Measurements from ENCODE around the gene SORT1. TPM values are rescaled to one million over a fixed set of nuclear protein-coding genes. Genes with fewer than 3 reads are reported as not detected.

SORT1 gene
- polyA plus RNA-seq, 1 donor from 2014 or later = 33.3 TPM

DNA sequence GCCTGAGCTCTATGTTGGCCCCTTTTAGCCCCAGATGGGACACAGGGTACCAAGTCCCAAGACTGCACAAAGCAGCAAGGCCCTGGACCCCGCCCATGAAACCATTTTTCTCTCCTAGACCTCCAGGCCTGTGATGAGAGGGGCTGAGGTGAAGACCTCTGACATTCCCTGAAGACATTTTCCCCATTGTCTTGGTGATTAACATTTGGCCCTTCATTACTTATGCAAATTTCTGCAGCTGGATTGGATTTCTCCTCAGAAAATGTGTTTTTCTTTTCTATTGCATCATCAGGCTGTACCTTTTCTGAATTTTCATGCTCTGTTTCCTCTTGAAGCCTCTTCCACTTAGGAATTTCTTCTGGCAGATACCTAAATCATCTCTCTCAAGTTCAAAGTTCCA, 36.8 kb upstream of the SORT1 start:
- Histone ChIP-seq H3F3A (ENCODE audit: insufficient read depth, low read length, poor library complexity, severe bottlenecking) (no peaks in the 10 kb centered on the region), H3K27ac (ENCODE audit: low read length) (no peak overlapping the region), H4K20me1 (ENCODE audit: insufficient read depth) (no peaks in the 10 kb centered on the region), H3K9ac (ENCODE audit: low read length) (no peak overlapping the region), H3K79me2 (replicated peaks; ENCODE audit: insufficient read depth, low read length) (no peaks in the 10 kb centered on the region), H3K4me3 (ENCODE audit: low read length) (no peak overlapping the region), H2AFZ (ENCODE audit: low read depth, low read length) (no peak overlapping the region), H3K36me3 (ENCODE audit: insufficient read depth, low read length) (no peaks in the 10 kb centered on the region), H3K9me2 (ENCODE audit: insufficient read depth, low read length) (no peaks in the 10 kb centered on the region), H3K4me2 (ENCODE audit: low read length) (no peak overlapping the region), H3K9me3 (ENCODE audit: low read length) (no peaks in the 10 kb centered on the region), H3K27me3 (ENCODE audit: insufficient read depth, low read depth, low read length) (no peaks in the 10 kb centered on the region)
- TF ChIP-seq SMC3 (conservative IDR thresholded peaks at IDR 0.05; ENCODE audit: poor library complexity) = no peak
- no peak for TF ChIP-seq POLR2AphosphoS5 (IDR thresholded peaks at IDR 0.05)
- TF ChIP-seq RAD21 (conservative IDR thresholded peaks at IDR 0.05) = no peak
- TF ChIP-seq EZH2 (IDR thresholded peaks at IDR 0.05; ENCODE audit: borderline replicate concordance, insufficient read depth, low read length, poor library complexity, severe bottlenecking) = no peak
- TF ChIP-seq, protein P1, sequence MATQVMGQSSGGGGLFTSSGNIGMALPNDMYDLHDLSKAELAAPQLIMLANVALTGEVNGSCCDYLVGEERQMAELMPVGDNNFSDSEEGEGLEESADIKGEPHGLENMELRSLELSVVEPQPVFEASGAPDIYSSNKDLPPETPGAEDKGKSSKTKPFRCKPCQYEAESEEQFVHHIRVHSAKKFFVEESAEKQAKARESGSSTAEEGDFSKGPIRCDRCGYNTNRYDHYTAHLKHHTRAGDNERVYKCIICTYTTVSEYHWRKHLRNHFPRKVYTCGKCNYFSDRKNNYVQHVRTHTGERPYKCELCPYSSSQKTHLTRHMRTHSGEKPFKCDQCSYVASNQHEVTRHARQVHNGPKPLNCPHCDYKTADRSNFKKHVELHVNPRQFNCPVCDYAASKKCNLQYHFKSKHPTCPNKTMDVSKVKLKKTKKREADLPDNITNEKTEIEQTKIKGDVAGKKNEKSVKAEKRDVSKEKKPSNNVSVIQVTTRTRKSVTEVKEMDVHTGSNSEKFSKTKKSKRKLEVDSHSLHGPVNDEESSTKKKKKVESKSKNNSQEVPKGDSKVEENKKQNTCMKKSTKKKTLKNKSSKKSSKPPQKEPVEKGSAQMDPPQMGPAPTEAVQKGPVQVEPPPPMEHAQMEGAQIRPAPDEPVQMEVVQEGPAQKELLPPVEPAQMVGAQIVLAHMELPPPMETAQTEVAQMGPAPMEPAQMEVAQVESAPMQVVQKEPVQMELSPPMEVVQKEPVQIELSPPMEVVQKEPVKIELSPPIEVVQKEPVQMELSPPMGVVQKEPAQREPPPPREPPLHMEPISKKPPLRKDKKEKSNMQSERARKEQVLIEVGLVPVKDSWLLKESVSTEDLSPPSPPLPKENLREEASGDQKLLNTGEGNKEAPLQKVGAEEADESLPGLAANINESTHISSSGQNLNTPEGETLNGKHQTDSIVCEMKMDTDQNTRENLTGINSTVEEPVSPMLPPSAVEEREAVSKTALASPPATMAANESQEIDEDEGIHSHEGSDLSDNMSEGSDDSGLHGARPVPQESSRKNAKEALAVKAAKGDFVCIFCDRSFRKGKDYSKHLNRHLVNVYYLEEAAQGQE (IDR thresholded peaks at IDR 0.05; ENCODE audit: borderline replicate concordance) = no peak
- no peak for TF ChIP-seq TAF1 (IDR thresholded peaks at IDR 0.05; ENCODE audit: low read depth)
- no peak for TF ChIP-seq EP300 (conservative IDR thresholded peaks at IDR 0.05; ENCODE audit: poor library complexity, severe bottlenecking)
- no peak for TF ChIP-seq MXI1 (conservative IDR thresholded peaks at IDR 0.05; ENCODE audit: poor library complexity, severe bottlenecking)
- TF ChIP-seq, protein P2, sequence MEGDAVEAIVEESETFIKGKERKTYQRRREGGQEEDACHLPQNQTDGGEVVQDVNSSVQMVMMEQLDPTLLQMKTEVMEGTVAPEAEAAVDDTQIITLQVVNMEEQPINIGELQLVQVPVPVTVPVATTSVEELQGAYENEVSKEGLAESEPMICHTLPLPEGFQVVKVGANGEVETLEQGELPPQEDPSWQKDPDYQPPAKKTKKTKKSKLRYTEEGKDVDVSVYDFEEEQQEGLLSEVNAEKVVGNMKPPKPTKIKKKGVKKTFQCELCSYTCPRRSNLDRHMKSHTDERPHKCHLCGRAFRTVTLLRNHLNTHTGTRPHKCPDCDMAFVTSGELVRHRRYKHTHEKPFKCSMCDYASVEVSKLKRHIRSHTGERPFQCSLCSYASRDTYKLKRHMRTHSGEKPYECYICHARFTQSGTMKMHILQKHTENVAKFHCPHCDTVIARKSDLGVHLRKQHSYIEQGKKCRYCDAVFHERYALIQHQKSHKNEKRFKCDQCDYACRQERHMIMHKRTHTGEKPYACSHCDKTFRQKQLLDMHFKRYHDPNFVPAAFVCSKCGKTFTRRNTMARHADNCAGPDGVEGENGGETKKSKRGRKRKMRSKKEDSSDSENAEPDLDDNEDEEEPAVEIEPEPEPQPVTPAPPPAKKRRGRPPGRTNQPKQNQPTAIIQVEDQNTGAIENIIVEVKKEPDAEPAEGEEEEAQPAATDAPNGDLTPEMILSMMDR (IDR thresholded peaks at IDR 0.05; ENCODE audit: poor library complexity, severe bottlenecking) = no peak

DNA sequence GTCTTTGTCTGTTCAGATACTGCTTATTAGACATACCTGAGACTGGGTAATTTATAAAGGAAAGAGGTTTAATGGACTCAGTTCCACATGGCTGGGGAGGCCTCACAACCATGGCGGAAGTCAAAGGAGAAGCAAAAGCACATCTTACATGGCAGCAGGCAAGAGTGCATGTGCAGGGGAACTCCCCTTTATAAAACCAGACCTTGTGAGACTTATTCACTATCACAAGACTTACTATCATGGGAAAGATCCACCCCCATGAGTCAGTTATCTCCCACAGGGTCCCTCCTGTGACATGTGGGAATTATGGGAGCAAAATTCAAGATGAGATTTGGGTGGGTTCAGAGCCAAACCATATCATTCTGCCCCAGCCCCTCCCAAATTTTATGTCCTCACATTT, 35.6 kb upstream of the SORT1 start:
- H3K9me3 ChIP-seq (ENCODE audit: low read length) = no peaks in the 10 kb centered on the region
- no peaks in the 10 kb centered on the region for H3K36me3 ChIP-seq (ENCODE audit: insufficient read depth, low read length)
- no peak overlapping the region for H3K4me3 ChIP-seq (ENCODE audit: low read length)
- no peak overlapping the region for H3K27ac ChIP-seq (ENCODE audit: low read length)
- TF ChIP-seq, protein P2 (IDR thresholded peaks at IDR 0.05; ENCODE audit: poor library complexity, severe bottlenecking) = no peak
- no peak for TF ChIP-seq RAD21 (conservative IDR thresholded peaks at IDR 0.05)
- TF ChIP-seq EZH2 (IDR thresholded peaks at IDR 0.05; ENCODE audit: borderline replicate concordance, insufficient read depth, low read length, poor library complexity, severe bottlenecking) = no peak
- TF ChIP-seq SMC3 (conservative IDR thresholded peaks at IDR 0.05; ENCODE audit: poor library complexity) = no peak
- no peak for TF ChIP-seq TAF1 (IDR thresholded peaks at IDR 0.05; ENCODE audit: low read depth)
- TF ChIP-seq, protein P1 (IDR thresholded peaks at IDR 0.05; ENCODE audit: borderline replicate concordance) = no peak
- TF ChIP-seq MXI1 (conservative IDR thresholded peaks at IDR 0.05; ENCODE audit: poor library complexity, severe bottlenecking) = no peak
- TF ChIP-seq POLR2AphosphoS5 (IDR thresholded peaks at IDR 0.05) = no peak
- TF ChIP-seq EP300 (conservative IDR thresholded peaks at IDR 0.05; ENCODE audit: poor library complexity, severe bottlenecking) = no peak
- H4K20me1 ChIP-seq (ENCODE audit: insufficient read depth) = no peaks in the 10 kb centered on the region
- no peaks in the 10 kb centered on the region for H3K9me2 ChIP-seq (ENCODE audit: insufficient read depth, low read length)
- H3K9ac ChIP-seq (ENCODE audit: low read length) = no peak overlapping the region
- H2AFZ ChIP-seq (ENCODE audit: low read depth, low read length) = no peak overlapping the region
- no peaks in the 10 kb centered on the region for H3F3A ChIP-seq (ENCODE audit: insufficient read depth, low read length, poor library complexity, severe bottlenecking)
- H3K79me2 ChIP-seq (replicated peaks; ENCODE audit: insufficient read depth, low read length) = no peaks in the 10 kb centered on the region
- no peak overlapping the region for H3K4me2 ChIP-seq (ENCODE audit: low read length)
- H3K27me3 ChIP-seq (ENCODE audit: insufficient read depth, low read depth, low read length) = no peaks in the 10 kb centered on the region
